ENCODE results near the gene GNLY.

Gene GNLY

GRCh38 chr2:85698184-85698879 lies 4.2 kb downstream of the GNLY start:
- no peaks in the 10 kb centered on the region for H3K27me3 ChIP-seq (ENCODE audit: control insufficient read depth in 2 of 2, insufficient read depth in 2 of 2, low read length in 2 of 2)
- H3K4me3 ChIP-seq (ENCODE audit: low read length in 2 of 2): no peak overlapping the region
- no peaks in the 10 kb centered on the region for H3K4me1 ChIP-seq (ENCODE audit: control insufficient read depth in 2 of 2, insufficient read depth in 2 of 2, low read length in 2 of 2)
- no peaks in the 10 kb centered on the region for H3K36me3 ChIP-seq (ENCODE audit: control insufficient read depth in 2 of 2, insufficient read depth in 2 of 2, low read length in 2 of 2)
- no peaks in the 10 kb centered on the region for H3K9me3 ChIP-seq (ENCODE audit: control insufficient read depth in 2 of 2, low read length in 2 of 2)
- no peak overlapping the region for H3K9ac ChIP-seq (ENCODE audit: low read depth in 1 of 2, low read length in 2 of 2)
- no peak overlapping the region for H3K27ac ChIP-seq (ENCODE audit: low read depth in 2 of 2, low read length in 2 of 2)

- Histone ChIP-seq H3K9ac (ENCODE audit: low read depth in 1 of 2, low read length in 2 of 2) (no peak overlapping the region), H3K27ac (ENCODE audit: low read depth in 2 of 2, low read length in 2 of 2) (no peak overlapping the region), H3K4me1 (ENCODE audit: control insufficient read depth in 2 of 2, insufficient read depth in 2 of 2, low read length in 2 of 2) (no peaks in the 10 kb centered on the region), H3K27me3 (ENCODE audit: control insufficient read depth in 2 of 2, insufficient read depth in 2 of 2, low read length in 2 of 2) (no peaks in the 10 kb centered on the region), H3K36me3 (ENCODE audit: control insufficient read depth in 2 of 2, insufficient read depth in 2 of 2, low read length in 2 of 2) (no peaks in the 10 kb centered on the region), H3K9me3 (ENCODE audit: control insufficient read depth in 2 of 2, low read length in 2 of 2) (no peaks in the 10 kb centered on the region), H3K4me3 (ENCODE audit: low read length in 2 of 2) (no peak overlapping the region)
Observed at GRCh38 chr2:85698880-85699254, 4.7 kb downstream of the GNLY start.

- Histone ChIP-seq H3K27ac (ENCODE audit: low read depth in 2 of 2, low read length in 2 of 2) (no peak overlapping the region), H3K9ac (ENCODE audit: low read depth in 1 of 2, low read length in 2 of 2) (no peak overlapping the region), H3K36me3 (ENCODE audit: control insufficient read depth in 2 of 2, insufficient read depth in 2 of 2, low read length in 2 of 2) (no peaks in the 10 kb centered on the region)
Observed at GRCh38 chr2:85699325-85699724, 5.2 kb downstream of the GNLY start.

GRCh38 chr2:85702172-85702571 lies 8.0 kb downstream of the GNLY start:
- no peaks in the 10 kb centered on the region for H3K27me3 ChIP-seq (ENCODE audit: control insufficient read depth in 2 of 2, insufficient read depth in 2 of 2, low read length in 2 of 2)
- H3K4me1 ChIP-seq (ENCODE audit: control insufficient read depth in 2 of 2, insufficient read depth in 2 of 2, low read length in 2 of 2): peaks cover 0 to 3% of the 10 kb centered on the region in 2 donors
- H3K9ac ChIP-seq (ENCODE audit: low read depth in 1 of 2, low read length in 2 of 2): no peak overlapping the region
- H3K9me3 ChIP-seq (ENCODE audit: control insufficient read depth in 2 of 2, low read length in 2 of 2): no peaks in the 10 kb centered on the region
- no peaks in the 10 kb centered on the region for H3K36me3 ChIP-seq (ENCODE audit: control insufficient read depth in 2 of 2, insufficient read depth in 2 of 2, low read length in 2 of 2)
- no peak overlapping the region for H3K4me3 ChIP-seq (ENCODE audit: low read length in 2 of 2)
- no peak overlapping the region for H3K27ac ChIP-seq (ENCODE audit: low read depth in 2 of 2, low read length in 2 of 2)

More at GRCh38 chr2:85699325-85699724, 5.2 kb downstream of the GNLY start:
- H3K4me3 ChIP-seq (ENCODE audit: low read length in 2 of 2): no peak overlapping the region
- H3K9me3 ChIP-seq (ENCODE audit: control insufficient read depth in 2 of 2, low read length in 2 of 2): no peaks in the 10 kb centered on the region
- no peaks in the 10 kb centered on the region for H3K27me3 ChIP-seq (ENCODE audit: control insufficient read depth in 2 of 2, insufficient read depth in 2 of 2, low read length in 2 of 2)
- H3K4me1 ChIP-seq (ENCODE audit: control insufficient read depth in 2 of 2, insufficient read depth in 2 of 2, low read length in 2 of 2): no peaks in the 10 kb centered on the region

GRCh38 chr2:85702800-85703199 lies 8.6 kb downstream of the GNLY start:
- Histone ChIP-seq H3K4me3 (ENCODE audit: low read length in 2 of 2) (no peak overlapping the region), H3K4me1 (ENCODE audit: control insufficient read depth in 2 of 2, insufficient read depth in 2 of 2, low read length in 2 of 2) (peaks cover 0 to 3% of the 10 kb centered on the region in 2 donors), H3K9me3 (ENCODE audit: control insufficient read depth in 2 of 2, low read length in 2 of 2) (no peaks in the 10 kb centered on the region), H3K27me3 (ENCODE audit: control insufficient read depth in 2 of 2, insufficient read depth in 2 of 2, low read length in 2 of 2) (no peaks in the 10 kb centered on the region), H3K9ac (ENCODE audit: low read depth in 1 of 2, low read length in 2 of 2) (no peak overlapping the region), H3K36me3 (ENCODE audit: control insufficient read depth in 2 of 2, insufficient read depth in 2 of 2, low read length in 2 of 2) (no peaks in the 10 kb centered on the region), H3K27ac (ENCODE audit: low read depth in 2 of 2, low read length in 2 of 2) (no peak overlapping the region)

- Histone ChIP-seq H3K4me1 (ENCODE audit: control insufficient read depth in 2 of 2, insufficient read depth in 2 of 2, low read length in 2 of 2) (peaks cover 0 to 3% of the 10 kb centered on the region in 2 donors), H3K9ac (ENCODE audit: low read depth in 1 of 2, low read length in 2 of 2) (no peak overlapping the region), H3K4me3 (ENCODE audit: low read length in 2 of 2) (no peak overlapping the region), H3K27me3 (ENCODE audit: control insufficient read depth in 2 of 2, insufficient read depth in 2 of 2, low read length in 2 of 2) (no peaks in the 10 kb centered on the region), H3K27ac (ENCODE audit: low read depth in 2 of 2, low read length in 2 of 2) (no peak overlapping the region), H3K9me3 (ENCODE audit: control insufficient read depth in 2 of 2, low read length in 2 of 2) (no peaks in the 10 kb centered on the region), H3K36me3 (ENCODE audit: control insufficient read depth in 2 of 2, insufficient read depth in 2 of 2, low read length in 2 of 2) (no peaks in the 10 kb centered on the region)
Observed at GRCh38 chr2:85703329-85703728, 9.2 kb downstream of the GNLY start.

- Histone ChIP-seq H3K27ac (ENCODE audit: low read depth in 2 of 2, low read length in 2 of 2) (no peak overlapping the region), H3K4me3 (ENCODE audit: low read length in 2 of 2) (no peak overlapping the region), H3K36me3 (ENCODE audit: control insufficient read depth in 2 of 2, insufficient read depth in 2 of 2, low read length in 2 of 2) (no peaks in the 10 kb centered on the region), H3K9ac (ENCODE audit: low read depth in 1 of 2, low read length in 2 of 2) (no peak overlapping the region), H3K27me3 (ENCODE audit: control insufficient read depth in 2 of 2, insufficient read depth in 2 of 2, low read length in 2 of 2) (no peaks in the 10 kb centered on the region), H3K9me3 (ENCODE audit: control insufficient read depth in 2 of 2, low read length in 2 of 2) (no peaks in the 10 kb centered on the region), H3K4me1 (ENCODE audit: control insufficient read depth in 2 of 2, insufficient read depth in 2 of 2, low read length in 2 of 2) (peaks cover 0 to 3% of the 10 kb centered on the region in 2 donors)
Observed at GRCh38 chr2:85704038-85704437, 9.9 kb downstream of the GNLY start.

GRCh38 chr2:85704800-85705679 lies 10.9 kb downstream of the GNLY start:
- Histone ChIP-seq H3K4me3 (ENCODE audit: low read length in 2 of 2) (no peak overlapping the region), H3K9ac (ENCODE audit: low read depth in 1 of 2, low read length in 2 of 2) (no peak overlapping the region), H3K9me3 (ENCODE audit: control insufficient read depth in 2 of 2, low read length in 2 of 2) (no peaks in the 10 kb centered on the region)

GRCh38 chr2:85705680-85706039 lies 11.5 kb downstream of the GNLY start:
- Histone ChIP-seq H3K9me3 (ENCODE audit: control insufficient read depth in 2 of 2, low read length in 2 of 2) (no peaks in the 10 kb centered on the region), H3K4me1 (ENCODE audit: control insufficient read depth in 2 of 2, insufficient read depth in 2 of 2, low read length in 2 of 2) (peaks cover 3 to 5% of the 10 kb centered on the region in 2 donors), H3K4me3 (ENCODE audit: low read length in 2 of 2) (no peak overlapping the region), H3K27ac (ENCODE audit: low read depth in 2 of 2, low read length in 2 of 2) (peak overlapping the region; percentile 47 to 70), H3K9ac (ENCODE audit: low read depth in 1 of 2, low read length in 2 of 2) (no peak overlapping the region), H3K27me3 (ENCODE audit: control insufficient read depth in 2 of 2, insufficient read depth in 2 of 2, low read length in 2 of 2) (no peaks in the 10 kb centered on the region), H3K36me3 (ENCODE audit: control insufficient read depth in 2 of 2, insufficient read depth in 2 of 2, low read length in 2 of 2) (no peaks in the 10 kb centered on the region)

More at GRCh38 chr2:85704800-85705679, 10.9 kb downstream of the GNLY start:
- H3K27me3 ChIP-seq (ENCODE audit: control insufficient read depth in 2 of 2, insufficient read depth in 2 of 2, low read length in 2 of 2): no peaks in the 10 kb centered on the region
- no peaks in the 10 kb centered on the region for H3K36me3 ChIP-seq (ENCODE audit: control insufficient read depth in 2 of 2, insufficient read depth in 2 of 2, low read length in 2 of 2)
- peaks cover under 1 to 3% of the 10 kb centered on the region in 2 donors for H3K4me1 ChIP-seq (ENCODE audit: control insufficient read depth in 2 of 2, insufficient read depth in 2 of 2, low read length in 2 of 2)
- peak overlapping the region; percentile 58 to 70 for H3K27ac ChIP-seq (ENCODE audit: low read depth in 2 of 2, low read length in 2 of 2)

GRCh38 chr2:85706063-85706462 lies 11.9 kb downstream of the GNLY start:
- Histone ChIP-seq H3K27ac (ENCODE audit: low read depth in 2 of 2, low read length in 2 of 2) (peak overlapping the region; percentile 19 to 47), H3K4me1 (ENCODE audit: control insufficient read depth in 2 of 2, insufficient read depth in 2 of 2, low read length in 2 of 2) (peaks cover 5 to 7% of the 10 kb centered on the region in 2 donors), H3K36me3 (ENCODE audit: control insufficient read depth in 2 of 2, insufficient read depth in 2 of 2, low read length in 2 of 2) (no peaks in the 10 kb centered on the region), H3K9ac (ENCODE audit: low read depth in 1 of 2, low read length in 2 of 2) (no peak overlapping the region), H3K27me3 (ENCODE audit: control insufficient read depth in 2 of 2, insufficient read depth in 2 of 2, low read length in 2 of 2) (no peaks in the 10 kb centered on the region), H3K9me3 (ENCODE audit: control insufficient read depth in 2 of 2, low read length in 2 of 2) (no peaks in the 10 kb centered on the region), H3K4me3 (ENCODE audit: low read length in 2 of 2) (no peak overlapping the region)

Data from mucosa of rectum (tissue), 2 donors.